ENCODE measurements around the gene SIGMAR1.
A peak's percentile ranks its signal among the peaks of the same experiment; 100 is the strongest.

SIGMAR1 gene

GRCh38 chr9:34637356-34638137, at the start of gene SIGMAR1:
TSS of gene SIGMAR1 (minus strand) at chr9:34637787. CDS start at chr9:34637697, 90 bp downstream.
- peak; percentile 50 to 94 (median 90) for DNase-seq

GRCh38 chr9:34686732-34687131, 49.1 kb upstream of the SIGMAR1 start:
- DNase-seq = no peak

- no peak for DNase-seq
These were observed 48.6 kb upstream of the SIGMAR1 start for GRCh38 chr9:34686231-34686630.

GRCh38 chr9:34685591-34685990, 48.0 kb upstream of the SIGMAR1 start:
- no peak for DNase-seq

GRCh38 chr9:34684816-34685215, 47.2 kb upstream of the SIGMAR1 start:
- DNase-seq = no peak

GRCh38 chr9:34684145-34684544, 46.6 kb upstream of the SIGMAR1 start:
- DNase-seq = no peak

GRCh38 chr9:34675869-34676268, 38.3 kb upstream of the SIGMAR1 start:
- DNase-seq = no peak

- DNase-seq = peak in 4 of 14 donors; percentile 2 to 29 (median 10)
These were observed 37.6 kb upstream of the SIGMAR1 start for GRCh38 chr9:34675048-34675714.

- no peak for DNase-seq
These were observed 36.9 kb upstream of the SIGMAR1 start for GRCh38 chr9:34674440-34674839.

- no peak for DNase-seq
These were observed 33.7 kb upstream of the SIGMAR1 start for GRCh38 chr9:34671307-34671706.

GRCh38 chr9:34669809-34670562, 32.4 kb upstream of the SIGMAR1 start:
- DNase-seq = no peak

- DNase-seq = peak; percentile 56 to 95 (median 82)
These were observed 28.0 kb upstream of the SIGMAR1 start for GRCh38 chr9:34665381-34666250.

GRCh38 chr9:34665067-34665380, 27.4 kb upstream of the SIGMAR1 start:
- no peak for DNase-seq

GRCh38 chr9:34664281-34665066, 26.9 kb upstream of the SIGMAR1 start:
- peak in 12 of 14 donors; percentile 14 to 64 (median 49) for DNase-seq

- no peak for DNase-seq
These were observed 25.7 kb upstream of the SIGMAR1 start for GRCh38 chr9:34663303-34663605.

- DNase-seq = no peak
These were observed 25.1 kb upstream of the SIGMAR1 start, which contains the start of gene CCL27 for GRCh38 chr9:34662526-34663302. TSS of gene CCL27 (minus strand) at chr9:34662657. CDS start at chr9:34662633, 24 bp downstream.

GRCh38 chr9:34659592-34660253, 22.1 kb upstream of the SIGMAR1 start:
- DNase-seq = no peak

- no peak for DNase-seq
These were observed 20.9 kb upstream of the SIGMAR1 start for GRCh38 chr9:34658461-34658860.

- no peak for DNase-seq
These were observed 19.4 kb upstream of the SIGMAR1 start for GRCh38 chr9:34656992-34657391.

- DNase-seq = no peak
These were observed 17.8 kb upstream of the SIGMAR1 start for GRCh38 chr9:34655394-34655793.
